IMR-90 (cell line): Measurements from ENCODE around the gene TMEM231. TPM values are rescaled to one million over a fixed set of nuclear protein-coding genes. Genes with fewer than 3 reads are reported as not detected.

Experiments used
- ATAC-seq: fragments of 200-7000 bp; cut with Tn5 transposase; 2 replicates; pipeline ENCODE4 v1.9.1; 2020; ENCODE audit warnings: low read depth, mild to moderate bottlenecking, moderate library complexity
- BruUV-seq: library from RNA; stranded (reverse); fragments of 400-500 nt; replicated peaks from 2 replicates; lab custom pipeline; 2021; lab: Mats Ljungman, UMichigan
- CTCF ChIA-PET: fragments of 300-600 bp; formaldehyde crosslinking; extraction: SDS; loops from one replicate; lab custom pipeline; 2021; ENCODE audit warnings: antibody characterized with exemption; lab: Yijun Ruan, JAX
- POLR2A ChIA-PET: fragments of 300-600 bp; sonication (Branson Sonifier 250); formaldehyde crosslinking; loops from one replicate; lab custom pipeline; 2022; ENCODE audit warnings: antibody characterized with exemption; ENCODE audit not compliant: unreplicated experiment; lab: Charles Lee
- DNase-seq: peaks from one replicate; pipeline ENCODE4 v3.0.0; 2013
- H2AFZ ChIP-seq: replicated peaks from 2 replicates; pipeline ENCODE3; 2013; ENCODE audit warnings: low read length, mild to moderate bottlenecking; ENCODE audit not compliant: poor library complexity
- H2AK5ac ChIP-seq: 2 replicates; pipeline ENCODE4 v1.6.1; 2013; ENCODE audit warnings: low read depth, low read length, inconsistent platforms
- H2AK9ac ChIP-seq: replicated peaks from 2 replicates; pipeline ENCODE3; 2013; ENCODE audit warnings: mild to moderate bottlenecking, low read depth, low read length, moderate library complexity; ENCODE audit not compliant: poor library complexity
- H2BK120ac ChIP-seq: 2 replicates; pipeline ENCODE4 v1.6.1; 2013; ENCODE audit warnings: low read depth, low read length, inconsistent platforms
- H2BK15ac ChIP-seq: 3 replicates; pipeline ENCODE4 v1.6.1; 2013; ENCODE audit warnings: low read depth, low read length, inconsistent platforms
- H2BK20ac ChIP-seq: 2 replicates; pipeline ENCODE4 v1.6.1; 2013; ENCODE audit warnings: low read depth, mild to moderate bottlenecking, inconsistent platforms, low read length, moderate library complexity
- H2BK5ac ChIP-seq: 2 replicates; pipeline ENCODE4 v1.6.1; 2013; ENCODE audit warnings: mild to moderate bottlenecking, low read depth, low read length, inconsistent platforms; ENCODE audit not compliant: poor library complexity, severe bottlenecking
- H3K14ac ChIP-seq: replicated peaks from 2 replicates; pipeline ENCODE4 v1.6.1; 2013; ENCODE audit warnings: low read depth, low read length, inconsistent platforms
- H3K18ac ChIP-seq: 2 replicates; pipeline ENCODE4 v1.6.1; 2013; ENCODE audit warnings: low read depth, low read length, control low read depth
- H3K23ac ChIP-seq: 2 replicates; pipeline ENCODE4 v1.6.1; 2013; ENCODE audit warnings: low read depth, low read length, inconsistent platforms
- H3K27ac ChIP-seq: 2 replicates; pipeline ENCODE4 v1.5.1; 2013; ENCODE audit warnings: mild to moderate bottlenecking, control low read depth, low read length; ENCODE audit not compliant: insufficient read depth
- H3K27me3 ChIP-seq: 2 replicates; pipeline ENCODE4 v1.6.1; 2013; ENCODE audit warnings: low read length; ENCODE audit not compliant: control insufficient read depth, insufficient read depth
- H3K36me3 ChIP-seq: 2 replicates; pipeline ENCODE4 v1.6.1; 2013; ENCODE audit warnings: low read length, mixed read lengths; ENCODE audit not compliant: control insufficient read depth, insufficient read depth
- H3K4ac ChIP-seq: 2 replicates; pipeline ENCODE4 v1.6.1; 2013; ENCODE audit warnings: low read depth, low read length, inconsistent platforms
- H3K4me1 ChIP-seq: 2 replicates; pipeline ENCODE4 v1.6.1; 2013; ENCODE audit warnings: low read length, mixed read lengths; ENCODE audit not compliant: control insufficient read depth, insufficient read depth
- H3K4me2 ChIP-seq: 2 replicates; pipeline ENCODE4 v1.6.1; 2013; ENCODE audit warnings: low read depth, mild to moderate bottlenecking, control low read depth, low read length, moderate library complexity
- H3K4me3 ChIP-seq: 2 replicates; pipeline ENCODE4 v1.5.1; 2013; ENCODE audit warnings: low read depth, mild to moderate bottlenecking, control low read depth, low read length, moderate library complexity; ENCODE audit not compliant: insufficient read depth
- H3K56ac ChIP-seq: 2 replicates; pipeline ENCODE4 v1.6.1; 2013; ENCODE audit warnings: low read length, inconsistent platforms; ENCODE audit not compliant: insufficient read depth; ENCODE audit errors: extremely low read depth
- H3K79me1 ChIP-seq, 2 experiments: 2 replicates each; pipeline ENCODE4 v1.6.1; 2013; ENCODE audit warnings: low read length in 2 of 2, inconsistent platforms in 1 of 2, low read depth in 1 of 2
- H3K9ac ChIP-seq: 2 replicates; pipeline ENCODE4 v1.6.1; 2013; ENCODE audit warnings: low read depth, low read length, control low read depth
- H3K9me1 ChIP-seq: 2 replicates; pipeline ENCODE4 v1.6.1; 2013; ENCODE audit warnings: low read length, inconsistent platforms; ENCODE audit not compliant: insufficient read depth
- H3K9me3 ChIP-seq: 2 replicates; pipeline ENCODE4 v1.6.1; 2013; ENCODE audit warnings: low read length; ENCODE audit not compliant: control insufficient read depth, insufficient read depth
- H4K20me1 ChIP-seq: 2 replicates; pipeline ENCODE4 v1.6.1; 2013; ENCODE audit warnings: low read length, inconsistent platforms; ENCODE audit not compliant: insufficient read depth
- H4K5ac ChIP-seq: 2 replicates; pipeline ENCODE4 v1.6.1; 2013; ENCODE audit warnings: mild to moderate bottlenecking, low read depth, low read length, control low read depth
- H4K8ac ChIP-seq, 2 experiments: 2 replicates each; pipeline ENCODE4 v1.6.1; 2013; ENCODE audit warnings: low read depth in 2 of 2, low read length in 2 of 2, control low read depth in 1 of 2, inconsistent platforms in 1 of 2
- H4K91ac ChIP-seq: 2 replicates; pipeline ENCODE4 v1.6.1; 2013; ENCODE audit warnings: low read depth, low read length, inconsistent platforms; ENCODE audit not compliant: insufficient read depth
- BHLHE40 ChIP-seq: fragments of 150-350 bp; IDR thresholded peaks from 2 replicates; pipeline ENCODE4 v1.6.1; 2016; ENCODE audit warnings: mild to moderate bottlenecking, low read depth, low read length
- CEBPB ChIP-seq: IDR thresholded peaks from 2 replicates; pipeline ENCODE4 v1.6.1; 2012; ENCODE audit warnings: low read depth, low read length, improper control_type of control experiment
- FOS ChIP-seq: fragments of 150-350 bp; IDR thresholded peaks from 2 replicates; pipeline ENCODE4 v1.6.1; 2016; ENCODE audit warnings: low read depth, low read length
- MAZ ChIP-seq: IDR thresholded peaks from 2 replicates; pipeline ENCODE4 v1.6.1; 2012; ENCODE audit warnings: low read depth, mild to moderate bottlenecking, low read length, improper control_type of control experiment, moderate library complexity, borderline replicate concordance
- MXI1 ChIP-seq: IDR thresholded peaks from 2 replicates; pipeline ENCODE4 v1.6.1; 2012; ENCODE audit warnings: low read depth, mild to moderate bottlenecking, low read length, moderate library complexity, borderline replicate concordance
- NFE2L2 ChIP-seq: fragments of 150-350 bp; IDR thresholded peaks from 2 replicates; pipeline ENCODE4 v1.6.1; 2016; ENCODE audit warnings: low read depth, mild to moderate bottlenecking, low read length
- POLR2A ChIP-seq: IDR thresholded peaks from 2 replicates; pipeline ENCODE4 v1.6.1; 2012; ENCODE audit warnings: mild to moderate bottlenecking, low read depth, low read length
- RCOR1 ChIP-seq: IDR thresholded peaks from 2 replicates; pipeline ENCODE4 v1.6.1; 2012; ENCODE audit warnings: mild to moderate bottlenecking, low read length, improper control_type of control experiment; ENCODE audit not compliant: insufficient replicate concordance
- RFX5 ChIP-seq: IDR thresholded peaks from 2 replicates; pipeline ENCODE4 v1.8.0; 2012; ENCODE audit warnings: low read depth, mild to moderate bottlenecking, low read length, moderate library complexity
- SMC3 ChIP-seq: fragments of 150-350 bp; IDR thresholded peaks from 2 replicates; pipeline ENCODE4 v1.6.1; 2016; ENCODE audit warnings: low read depth, mild to moderate bottlenecking, antibody characterized with exemption, low read length, moderate library complexity
- WGBS, 2 experiments: methylation state at CpG; one replicate each; pipeline versions ENCODE4 v1.1.5 to v1.1.7; 2013; ENCODE audit warnings: missing lambda C conversion rate in 2 of 2; ENCODE audit not compliant: insufficient read length in 1 of 2; ENCODE audit errors: extremely low coverage in 2 of 2; 5-methylcytosine and 5-hydroxymethylcytosine counted together
- dilution Hi-C: fragments of 300-500 bp; cut with HindIII; formaldehyde crosslinking; loops from one replicate; pipeline ENCODE4 v1.14.3; 2018; ENCODE audit warnings: low sequenced_read_pairs; ENCODE audit not compliant: unreplicated experiment
- in situ Hi-C: fragments of 300-500 bp; cut with MboI; formaldehyde crosslinking; loops from 3 replicates; pipeline ENCODE4 v1.14.3; 2019; ENCODE audit warnings: low sequenced_read_pairs, inconsistent platforms, mixed read lengths
- intact Hi-C: fragments of 100-400 bp; cut with micrococcal nuclease; formaldehyde crosslinking; loops from 2 replicates; pipeline ENCODE4 v1.10.0; 2022
- polyA plus RNA-seq, 3 experiments: library from polyadenylated mRNA; depleted of rRNA; stranded (reverse); fragments of >200 nt; gene quantifications; 2 replicates each; pipeline ENCODE4 v1.2.3, GENCODE V29; 2012; ENCODE audit warnings: low replicate concordance in 1 of 3
- total RNA-seq: library from RNA; depleted of rRNA; stranded (reverse); fragments of >200 nt; gene quantifications from 2 replicates; pipeline ENCODE4 v1.2.3, GENCODE V29; 2012
- TF ChIP-seq, protein P1 (sequence below): conservative IDR thresholded peaks from 2 replicates; pipeline ENCODE4 v1.5.1; 2012; ENCODE audit warnings: mild to moderate bottlenecking, low read depth, low read length, improper control_type of control experiment
- TF ChIP-seq, protein P2 (sequence below): fragments of 150-350 bp; IDR thresholded peaks from 2 replicates; pipeline ENCODE4 v1.6.1; 2016; ENCODE audit warnings: low read depth, mild to moderate bottlenecking, low read length, moderate library complexity, borderline replicate concordance
- TF ChIP-seq, protein P3 (sequence below): fragments of 150-350 bp; IDR thresholded peaks from 2 replicates; pipeline ENCODE4 v1.6.1; 2017; ENCODE audit warnings: mild to moderate bottlenecking, antibody characterized with exemption, low read length, low read depth

Gene TMEM231
- total and polyA plus RNA-seq, 2 of the 4 experiments (the other 2 are of a cell fraction), result 10.6 to 15.4 TPM

DNA sequence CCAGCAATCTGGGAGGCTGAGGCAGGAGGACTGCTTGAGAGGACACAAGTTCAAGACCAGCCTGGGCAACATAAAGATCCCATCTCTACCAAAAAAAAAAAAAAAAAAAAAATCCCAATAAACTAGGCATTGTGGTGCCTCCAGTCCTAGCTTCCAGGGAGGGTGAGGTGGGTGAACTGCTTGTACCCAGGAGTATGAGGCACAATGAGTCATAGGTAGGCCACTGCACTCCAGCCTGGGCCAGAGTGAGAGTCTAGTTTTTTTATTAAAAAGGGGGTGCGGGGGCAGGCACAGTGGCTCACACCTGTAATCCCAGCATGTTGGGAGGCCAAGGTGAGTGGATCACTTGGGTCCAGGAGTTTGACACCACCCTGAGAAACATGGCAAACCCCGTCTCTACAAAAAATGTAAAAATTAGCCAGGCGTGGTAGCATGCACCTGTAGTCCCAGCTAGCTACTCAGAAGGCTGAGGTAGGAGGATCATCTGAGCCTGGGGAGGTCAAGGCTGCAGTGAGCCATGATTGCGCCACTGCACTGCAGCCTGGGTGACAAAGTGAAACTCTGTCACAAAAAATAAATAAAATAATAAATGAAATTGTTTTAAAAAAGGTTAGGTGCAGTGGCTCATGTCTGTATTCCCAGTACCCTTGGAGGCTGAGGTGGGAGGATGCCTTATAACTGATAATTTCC is 53.0 kb downstream of the TMEM231 start:
- Histone ChIP-seq H2BK15ac (no peak overlapping the region), H3K4me2 (no peak overlapping the region), H4K8ac (no peak overlapping the region), H3K36me3 (no peaks in the 10 kb centered on the region), H4K20me1 (no peaks in the 10 kb centered on the region), H3K23ac (no peak overlapping the region), H2AFZ (no peak overlapping the region), H4K5ac (no peak overlapping the region), H3K9ac (no peak overlapping the region), H3K27ac (no peak overlapping the region), H3K9me3 (no peaks in the 10 kb centered on the region), H2AK9ac (no peak overlapping the region), H3K27me3 (peaks cover 2% of the 10 kb centered on the region; the same call in 1 of the 2 replicates), H2BK5ac (no peak overlapping the region), H2BK120ac (no peak overlapping the region), H3K4ac (no peak overlapping the region), H4K91ac (no peak overlapping the region), H3K4me3 (no peak overlapping the region), H3K56ac (no peak overlapping the region), H3K18ac (no peak overlapping the region), H2AK5ac (no peak overlapping the region), H3K4me1 (no peaks in the 10 kb centered on the region; the same call in 1 of the 2 replicates), H3K79me1 (no peaks in the 10 kb centered on the region), H3K9me1 (no peaks in the 10 kb centered on the region; the same call in 1 of the 2 replicates), H3K14ac (no peak overlapping the region), H2BK20ac (no peak overlapping the region)
- no TSS peak for BruUV-seq
- POLR2A ChIA-PET, result no interaction called here
- no peak for TF ChIP-seq MXI1
- TF ChIP-seq, protein P1, sequence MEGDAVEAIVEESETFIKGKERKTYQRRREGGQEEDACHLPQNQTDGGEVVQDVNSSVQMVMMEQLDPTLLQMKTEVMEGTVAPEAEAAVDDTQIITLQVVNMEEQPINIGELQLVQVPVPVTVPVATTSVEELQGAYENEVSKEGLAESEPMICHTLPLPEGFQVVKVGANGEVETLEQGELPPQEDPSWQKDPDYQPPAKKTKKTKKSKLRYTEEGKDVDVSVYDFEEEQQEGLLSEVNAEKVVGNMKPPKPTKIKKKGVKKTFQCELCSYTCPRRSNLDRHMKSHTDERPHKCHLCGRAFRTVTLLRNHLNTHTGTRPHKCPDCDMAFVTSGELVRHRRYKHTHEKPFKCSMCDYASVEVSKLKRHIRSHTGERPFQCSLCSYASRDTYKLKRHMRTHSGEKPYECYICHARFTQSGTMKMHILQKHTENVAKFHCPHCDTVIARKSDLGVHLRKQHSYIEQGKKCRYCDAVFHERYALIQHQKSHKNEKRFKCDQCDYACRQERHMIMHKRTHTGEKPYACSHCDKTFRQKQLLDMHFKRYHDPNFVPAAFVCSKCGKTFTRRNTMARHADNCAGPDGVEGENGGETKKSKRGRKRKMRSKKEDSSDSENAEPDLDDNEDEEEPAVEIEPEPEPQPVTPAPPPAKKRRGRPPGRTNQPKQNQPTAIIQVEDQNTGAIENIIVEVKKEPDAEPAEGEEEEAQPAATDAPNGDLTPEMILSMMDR, result no peak
- TF ChIP-seq RCOR1, result no peak
- TF ChIP-seq, protein P2, sequence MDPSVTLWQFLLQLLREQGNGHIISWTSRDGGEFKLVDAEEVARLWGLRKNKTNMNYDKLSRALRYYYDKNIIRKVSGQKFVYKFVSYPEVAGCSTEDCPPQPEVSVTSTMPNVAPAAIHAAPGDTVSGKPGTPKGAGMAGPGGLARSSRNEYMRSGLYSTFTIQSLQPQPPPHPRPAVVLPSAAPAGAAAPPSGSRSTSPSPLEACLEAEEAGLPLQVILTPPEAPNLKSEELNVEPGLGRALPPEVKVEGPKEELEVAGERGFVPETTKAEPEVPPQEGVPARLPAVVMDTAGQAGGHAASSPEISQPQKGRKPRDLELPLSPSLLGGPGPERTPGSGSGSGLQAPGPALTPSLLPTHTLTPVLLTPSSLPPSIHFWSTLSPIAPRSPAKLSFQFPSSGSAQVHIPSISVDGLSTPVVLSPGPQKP, result no peak
- no peak for TF ChIP-seq CEBPB
- no peak for TF ChIP-seq BHLHE40
- TF ChIP-seq NFE2L2, result no peak
- TF ChIP-seq, protein P3, sequence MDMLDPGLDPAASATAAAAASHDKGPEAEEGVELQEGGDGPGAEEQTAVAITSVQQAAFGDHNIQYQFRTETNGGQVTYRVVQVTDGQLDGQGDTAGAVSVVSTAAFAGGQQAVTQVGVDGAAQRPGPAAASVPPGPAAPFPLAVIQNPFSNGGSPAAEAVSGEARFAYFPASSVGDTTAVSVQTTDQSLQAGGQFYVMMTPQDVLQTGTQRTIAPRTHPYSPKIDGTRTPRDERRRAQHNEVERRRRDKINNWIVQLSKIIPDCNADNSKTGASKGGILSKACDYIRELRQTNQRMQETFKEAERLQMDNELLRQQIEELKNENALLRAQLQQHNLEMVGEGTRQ, result no peak
- TF ChIP-seq FOS, result no peak
- TF ChIP-seq MAZ, result no peak
- TF ChIP-seq RFX5, result no peak
- no peak for TF ChIP-seq SMC3
- no peak for TF ChIP-seq POLR2A
- ATAC-seq (no peak), DNase-seq (no peak)
- dilution Hi-C loops, result no loop called here
- intact Hi-C loops, result no loop called here
- 40% methylated on average over 1 of the region's 4 CpGs; no CpG with 5 or more reads in 1 of the 2 experiments for WGBS, 2 experiments
- CTCF ChIA-PET, result interaction anchor here (1.5 kb wide), 1 partner anchor 14 kb away, joined by 4 read pairs; no protein-coding TSS in a partner anchor
- in situ Hi-C loops, result no loop called here
